ENCODE measurements around the gene KRT7. TPM values are rescaled to one million over a fixed set of nuclear protein-coding genes. Genes with fewer than 3 reads are reported as not detected.

Gene KRT7
- total RNA-seq, 1 experiment from 2014 or later = 13.9 TPM

DNA sequence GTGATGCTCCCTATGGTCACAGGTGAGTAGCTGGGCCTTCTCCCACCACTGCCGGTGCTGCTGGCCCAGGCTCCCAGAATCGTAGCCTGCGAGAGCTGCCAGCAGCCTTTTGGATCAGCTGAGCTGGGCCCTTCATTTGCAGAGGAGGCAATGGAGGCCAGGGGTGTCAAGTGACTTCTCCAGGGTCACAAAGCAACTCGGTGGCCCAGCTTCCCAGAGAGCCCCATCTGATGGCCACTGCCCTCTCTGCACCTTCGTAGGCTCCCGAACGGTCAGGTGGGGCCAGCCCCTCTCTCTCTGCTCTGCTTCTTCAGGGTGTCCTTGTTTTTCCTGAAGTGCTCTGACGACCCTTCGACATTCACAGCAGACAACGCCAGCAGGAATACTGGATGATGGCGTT lies 45.8 kb upstream of the KRT7 start:
- TF ChIP-seq CTCF (IDR thresholded peaks at IDR 0.05; ENCODE audit: insufficient read depth in 1 of 2, low read depth in 1 of 2, low read length in 1 of 2, severe bottlenecking in 1 of 2, unreplicated experiment in 1 of 2) = no peak
- H3K4me1 ChIP-seq = peaks cover 17% of the 10 kb centered on the region
- ChIA-PET CTCF (no interaction called here), POLR2A (no interaction called here)
- H3K27me3 ChIP-seq (replicated peaks; ENCODE audit: control insufficient read depth, insufficient read depth, low read length) = no peaks in the 10 kb centered on the region
- Mint-ChIP-seq H3K27ac (ENCODE audit: unreplicated experiment) (peak overlapping the region; percentile 45), H3K4me1 (ENCODE audit: low read depth, unreplicated experiment) (peaks cover 11% of the 10 kb centered on the region), H3K9me3 (ENCODE audit: unreplicated experiment) (no peaks in the 10 kb centered on the region), H3K36me3 (ENCODE audit: insufficient read depth, unreplicated experiment) (no peaks in the 10 kb centered on the region), H3K27me3 (ENCODE audit: insufficient read depth, unreplicated experiment) (no peaks in the 10 kb centered on the region), H3K4me3 (ENCODE audit: unreplicated experiment) (no peak overlapping the region)
- no TSS peak for BruUV-seq (replicated peaks)
- no peaks in the 10 kb centered on the region for H3K9me3 ChIP-seq
- no peaks in the 10 kb centered on the region for H3K36me3 ChIP-seq (ENCODE audit: control insufficient read depth, insufficient read depth, low read length)
- no peak for DNase-seq
- intact Hi-C loops (cut with micrococcal nuclease; ENCODE audit: unreplicated experiment) = no loop called here
- H3K4me3 ChIP-seq (ENCODE audit: low read depth, low read length) = no peak overlapping the region

GRCh38 chr12:52187640-52188039 lies 45.4 kb upstream of the KRT7 start:
- no peak for TF ChIP-seq CTCF (IDR thresholded peaks at IDR 0.05; ENCODE audit: insufficient read depth in 1 of 2, low read depth in 1 of 2, low read length in 1 of 2, severe bottlenecking in 1 of 2, unreplicated experiment in 1 of 2)
- H3K9me3 Mint-ChIP-seq (ENCODE audit: unreplicated experiment) = no peaks in the 10 kb centered on the region
- no peak overlapping the region for H3K4me3 Mint-ChIP-seq (ENCODE audit: unreplicated experiment)
- CTCF ChIA-PET = no interaction called here
- no peaks in the 10 kb centered on the region for H3K36me3 Mint-ChIP-seq (ENCODE audit: insufficient read depth, unreplicated experiment)
- DNase-seq = no peak
- H3K4me1 Mint-ChIP-seq (ENCODE audit: low read depth, unreplicated experiment) = peaks cover 16% of the 10 kb centered on the region
- H3K27ac Mint-ChIP-seq (ENCODE audit: unreplicated experiment) = no peak overlapping the region
- BruUV-seq (replicated peaks) = no TSS peak
- no peaks in the 10 kb centered on the region for H3K36me3 ChIP-seq (ENCODE audit: control insufficient read depth, insufficient read depth, low read length)
- H3K4me3 ChIP-seq (ENCODE audit: low read depth, low read length) = no peak overlapping the region
- POLR2A ChIA-PET = no interaction called here
- no peaks in the 10 kb centered on the region for H3K9me3 ChIP-seq
- intact Hi-C loops (cut with micrococcal nuclease; ENCODE audit: unreplicated experiment) = no loop called here
- no peaks in the 10 kb centered on the region for H3K27me3 ChIP-seq (replicated peaks; ENCODE audit: control insufficient read depth, insufficient read depth, low read length)
- no peaks in the 10 kb centered on the region for H3K27me3 Mint-ChIP-seq (ENCODE audit: insufficient read depth, unreplicated experiment)
- H3K4me1 ChIP-seq = peaks cover 17% of the 10 kb centered on the region

- Histone ChIP-seq H3K4me3 (ENCODE audit: low read depth, low read length) (no peak overlapping the region), H3K27me3 (replicated peaks; ENCODE audit: control insufficient read depth, insufficient read depth, low read length) (no peaks in the 10 kb centered on the region), H3K9me3 (no peaks in the 10 kb centered on the region), H3K4me1 (peaks cover 11% of the 10 kb centered on the region), H3K36me3 (ENCODE audit: control insufficient read depth, insufficient read depth, low read length) (no peaks in the 10 kb centered on the region)
- H3K27ac Mint-ChIP-seq (ENCODE audit: unreplicated experiment) = peak overlapping the region; percentile 44
- ChIA-PET CTCF (interaction anchor here (1.1 kb wide), 1 partner anchor 20 kb away, joined by 3 read pairs; no protein-coding TSS in a partner anchor), POLR2A (no interaction called here)
- intact Hi-C loops (cut with micrococcal nuclease; ENCODE audit: unreplicated experiment) = no loop called here
- BruUV-seq (replicated peaks) = no TSS peak
- no peaks in the 10 kb centered on the region for H3K36me3 Mint-ChIP-seq (ENCODE audit: insufficient read depth, unreplicated experiment)
- no peaks in the 10 kb centered on the region for H3K27me3 Mint-ChIP-seq (ENCODE audit: insufficient read depth, unreplicated experiment)
- H3K9me3 Mint-ChIP-seq (ENCODE audit: unreplicated experiment) = no peaks in the 10 kb centered on the region
- no peak overlapping the region for H3K4me3 Mint-ChIP-seq (ENCODE audit: unreplicated experiment)
- H3K4me1 Mint-ChIP-seq (ENCODE audit: low read depth, unreplicated experiment) = peaks cover 19% of the 10 kb centered on the region
- no peak for DNase-seq
- TF ChIP-seq CTCF (IDR thresholded peaks at IDR 0.05; ENCODE audit: insufficient read depth in 1 of 2, low read depth in 1 of 2, low read length in 1 of 2, severe bottlenecking in 1 of 2, unreplicated experiment in 1 of 2) = no peak
Observed at GRCh38 chr12:52188658-52189057, 44.4 kb upstream of the KRT7 start.
